Measurements from ENCODE around the gene KIF26B. TPM values are rescaled to one million over a fixed set of nuclear protein-coding genes. Genes with fewer than 3 reads are reported as not detected.

Gene KIF26B
- total RNA-seq, 1 donor from 2014 or later, result 69.7 TPM

DNA sequence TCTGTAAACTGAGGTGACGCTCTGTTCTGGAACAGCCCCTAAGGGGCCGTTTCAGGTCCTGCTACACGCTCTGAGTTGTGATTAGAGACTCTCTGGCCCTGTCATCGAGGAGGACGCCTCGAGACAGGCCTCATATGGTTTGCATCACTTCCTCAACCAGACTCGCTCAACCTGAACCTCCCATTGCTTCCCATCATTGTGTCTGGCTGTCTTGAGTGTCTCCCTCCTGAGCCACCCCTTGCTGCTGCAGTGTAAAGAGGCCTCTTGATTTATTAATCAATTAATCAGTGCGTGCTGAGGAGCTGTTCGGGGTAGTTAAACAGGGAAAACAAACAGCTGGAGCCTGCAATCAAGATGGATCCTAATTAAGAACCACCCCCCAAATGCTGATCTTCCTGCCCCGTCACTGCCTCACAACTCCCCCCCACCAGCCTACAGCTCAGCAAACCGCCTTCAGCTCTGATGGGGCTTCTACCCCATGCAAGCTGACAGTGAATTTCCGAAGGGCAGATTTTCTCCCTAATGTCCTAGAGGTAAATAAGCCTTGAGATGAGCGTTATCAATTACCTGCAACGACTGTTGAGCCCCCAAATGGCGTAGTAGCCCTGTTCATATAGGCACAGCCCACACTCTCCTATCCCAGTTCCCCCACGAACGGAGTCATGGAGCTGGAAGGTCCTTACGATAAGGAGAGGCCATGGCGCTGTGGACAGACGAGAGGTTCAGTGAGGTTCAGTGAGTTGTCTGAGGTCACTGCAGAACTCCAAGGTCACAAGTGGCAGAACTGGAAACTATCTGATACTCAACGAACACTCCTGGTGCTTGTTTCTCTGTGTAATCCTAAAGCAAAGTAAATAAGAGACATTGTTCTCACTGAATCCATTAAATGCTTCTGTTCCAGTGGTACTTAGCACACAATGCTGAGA is 210.6 kb downstream of the KIF26B start:
- Mint-ChIP-seq H3K9me3 (no peaks in the 10 kb centered on the region), H3K27ac (peak overlapping the region; percentile 88), H3K27me3 (ENCODE audit: low read depth) (no peaks in the 10 kb centered on the region), H3K4me3 (no peak overlapping the region), H3K36me3 (peaks cover 12% of the 10 kb centered on the region), H3K4me1 (peaks cover 25% of the 10 kb centered on the region)
- TF ChIP-seq, protein P1, sequence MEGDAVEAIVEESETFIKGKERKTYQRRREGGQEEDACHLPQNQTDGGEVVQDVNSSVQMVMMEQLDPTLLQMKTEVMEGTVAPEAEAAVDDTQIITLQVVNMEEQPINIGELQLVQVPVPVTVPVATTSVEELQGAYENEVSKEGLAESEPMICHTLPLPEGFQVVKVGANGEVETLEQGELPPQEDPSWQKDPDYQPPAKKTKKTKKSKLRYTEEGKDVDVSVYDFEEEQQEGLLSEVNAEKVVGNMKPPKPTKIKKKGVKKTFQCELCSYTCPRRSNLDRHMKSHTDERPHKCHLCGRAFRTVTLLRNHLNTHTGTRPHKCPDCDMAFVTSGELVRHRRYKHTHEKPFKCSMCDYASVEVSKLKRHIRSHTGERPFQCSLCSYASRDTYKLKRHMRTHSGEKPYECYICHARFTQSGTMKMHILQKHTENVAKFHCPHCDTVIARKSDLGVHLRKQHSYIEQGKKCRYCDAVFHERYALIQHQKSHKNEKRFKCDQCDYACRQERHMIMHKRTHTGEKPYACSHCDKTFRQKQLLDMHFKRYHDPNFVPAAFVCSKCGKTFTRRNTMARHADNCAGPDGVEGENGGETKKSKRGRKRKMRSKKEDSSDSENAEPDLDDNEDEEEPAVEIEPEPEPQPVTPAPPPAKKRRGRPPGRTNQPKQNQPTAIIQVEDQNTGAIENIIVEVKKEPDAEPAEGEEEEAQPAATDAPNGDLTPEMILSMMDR (IDR thresholded peaks at IDR 0.05; ENCODE audit: unreplicated experiment), result no peak
- DNase-seq (ENCODE audit: low spot score in 2 of 2, unreplicated experiment in 2 of 2), result no peak

DNA sequence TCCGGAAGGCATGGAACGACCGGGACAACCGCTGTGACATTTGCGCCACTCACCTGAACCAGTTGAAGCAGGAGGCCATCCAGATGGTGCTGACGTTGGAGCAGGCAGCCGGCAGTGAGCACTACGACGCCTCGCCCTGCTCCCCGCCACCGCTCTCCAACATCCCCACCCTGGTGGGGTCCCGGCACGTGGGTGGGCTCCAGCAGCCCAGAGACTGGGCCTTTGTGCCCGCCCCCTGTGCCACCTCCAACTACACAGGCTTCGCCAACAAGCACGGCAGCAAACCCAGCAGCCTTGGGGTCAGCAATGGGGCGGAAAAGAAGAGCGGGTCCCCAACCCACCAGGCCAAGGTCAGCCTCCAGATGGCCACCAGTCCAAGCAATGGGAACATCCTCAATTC is 212.1 kb downstream of the KIF26B start:
- TF ChIP-seq, protein P1 (IDR thresholded peaks at IDR 0.05; ENCODE audit: unreplicated experiment), result no peak
- peaks cover 25% of the 10 kb centered on the region for H3K4me1 Mint-ChIP-seq
- peaks cover 5% of the 10 kb centered on the region for H3K9me3 Mint-ChIP-seq
- H3K27ac Mint-ChIP-seq, result no peak overlapping the region
- H3K27me3 Mint-ChIP-seq (ENCODE audit: low read depth), result no peaks in the 10 kb centered on the region
- no peak overlapping the region for H3K4me3 Mint-ChIP-seq
- DNase-seq (ENCODE audit: low spot score in 2 of 2, unreplicated experiment in 2 of 2), result no peak
- H3K36me3 Mint-ChIP-seq, result peaks cover 25% of the 10 kb centered on the region

DNA sequence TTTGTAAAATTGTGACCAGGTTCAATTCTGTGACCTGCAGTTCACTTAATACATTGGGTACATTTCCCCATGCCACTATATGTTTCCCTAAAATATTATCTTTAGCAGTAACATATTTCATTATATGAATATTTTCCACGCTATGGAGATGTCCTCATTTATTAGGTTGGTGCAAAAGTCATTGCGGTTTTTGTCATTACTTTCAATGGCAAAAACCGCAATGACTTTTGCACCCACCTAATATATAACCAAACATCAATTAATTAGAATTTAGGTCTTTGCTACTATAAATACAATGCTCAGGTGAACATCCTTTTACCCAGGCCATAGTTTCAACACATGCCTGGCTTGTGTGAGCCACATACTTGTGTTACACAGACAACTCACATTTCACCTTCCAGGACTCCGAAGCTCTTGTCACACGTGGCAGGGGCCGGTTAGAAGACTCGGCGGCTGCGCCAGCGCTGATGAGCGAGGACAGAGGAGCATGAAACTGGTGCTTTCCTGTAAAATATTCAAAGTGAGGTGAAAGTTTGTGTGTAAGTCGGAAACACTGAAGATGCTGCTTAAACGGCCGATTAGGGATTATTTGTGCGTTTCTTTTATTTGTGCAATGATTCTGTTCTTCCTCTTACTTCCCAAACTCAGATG is 215.5 kb downstream of the KIF26B start:
- Mint-ChIP-seq H3K36me3 (peaks cover 46% of the 10 kb centered on the region), H3K9me3 (peaks cover 18% of the 10 kb centered on the region), H3K27me3 (ENCODE audit: low read depth) (no peaks in the 10 kb centered on the region), H3K4me3 (no peak overlapping the region), H3K27ac (no peak overlapping the region), H3K4me1 (peaks cover 5% of the 10 kb centered on the region)
- TF ChIP-seq, protein P1 (IDR thresholded peaks at IDR 0.05; ENCODE audit: unreplicated experiment), result no peak
- DNase-seq (ENCODE audit: low spot score in 2 of 2, unreplicated experiment in 2 of 2), result no peak

DNA sequence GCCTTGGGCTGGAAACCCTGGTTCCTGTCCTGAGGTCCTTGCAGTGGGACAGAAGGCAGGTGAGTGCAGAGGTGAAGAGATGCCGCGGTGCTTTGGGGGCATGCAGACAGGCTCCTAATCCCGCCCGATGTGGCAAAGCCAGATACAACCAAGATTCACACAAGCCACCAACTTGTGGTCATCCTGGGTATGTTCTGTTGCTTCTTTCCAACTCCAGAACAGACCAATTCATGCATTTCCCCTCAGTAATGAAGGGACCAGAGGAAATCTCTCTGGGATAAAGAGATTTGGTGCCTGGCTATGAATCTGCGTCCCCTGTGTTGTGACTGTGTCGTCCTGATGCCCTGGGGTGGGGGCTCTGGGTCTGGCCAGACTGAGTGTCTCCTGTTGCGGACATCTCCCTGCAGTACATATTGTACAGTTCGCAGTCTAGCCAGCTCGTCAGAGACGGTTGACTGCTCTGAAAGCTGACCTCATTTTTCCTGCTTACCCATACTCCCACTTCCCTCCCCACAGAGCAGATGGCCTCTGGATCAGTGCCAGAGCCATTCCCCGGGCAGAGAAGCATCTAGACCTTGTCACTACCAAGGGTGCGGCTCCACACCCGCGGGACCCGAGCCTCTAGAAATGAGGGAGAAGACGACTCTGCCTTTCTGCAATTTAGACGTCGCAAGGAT is 216.3 kb downstream of the KIF26B start:
- no peak for DNase-seq (ENCODE audit: low spot score in 2 of 2, unreplicated experiment in 2 of 2)
- TF ChIP-seq, protein P1 (IDR thresholded peaks at IDR 0.05; ENCODE audit: unreplicated experiment), result no peak
- Mint-ChIP-seq H3K27ac (no peak overlapping the region), H3K4me1 (no peaks in the 10 kb centered on the region), H3K9me3 (peaks cover 18% of the 10 kb centered on the region), H3K4me3 (no peak overlapping the region), H3K36me3 (peaks cover 49% of the 10 kb centered on the region), H3K27me3 (ENCODE audit: low read depth) (no peaks in the 10 kb centered on the region)

DNA sequence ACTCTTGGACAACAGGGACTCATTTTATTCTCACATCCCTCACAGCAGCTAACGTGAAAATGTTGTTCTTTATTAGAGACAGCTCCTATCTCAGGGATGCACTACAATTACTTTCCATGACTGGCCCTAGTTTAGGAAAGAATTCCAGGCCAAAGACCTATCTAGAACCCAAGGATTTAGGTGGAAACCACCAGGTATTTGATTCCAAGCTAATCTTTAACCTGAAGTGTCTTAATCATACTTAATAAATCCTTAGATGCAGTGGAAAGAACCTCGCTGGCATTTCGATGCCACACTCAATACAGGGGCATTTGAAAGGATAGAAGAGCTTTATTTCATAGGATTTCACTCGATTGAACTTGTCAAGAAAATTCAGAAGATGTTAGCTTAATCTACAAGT is 218.3 kb downstream of the KIF26B start:
- Mint-ChIP-seq H3K4me3 (no peak overlapping the region), H3K27me3 (ENCODE audit: low read depth) (no peaks in the 10 kb centered on the region), H3K9me3 (peaks cover 18% of the 10 kb centered on the region), H3K4me1 (no peaks in the 10 kb centered on the region), H3K27ac (no peak overlapping the region), H3K36me3 (peaks cover 41% of the 10 kb centered on the region)
- TF ChIP-seq, protein P1 (IDR thresholded peaks at IDR 0.05; ENCODE audit: unreplicated experiment), result no peak
- DNase-seq (ENCODE audit: low spot score in 2 of 2, unreplicated experiment in 2 of 2), result no peak

Data from mesothelial cell of epicardium (in vitro differentiated cells).